Effector CD4-positive, alpha-beta T cell (primary cell): Measurements from ENCODE around the gene TOR1AIP1.
"Not testable (repeated sequence)": the region's sequence is repeated elsewhere in the genome, so short reads cannot be mapped to it uniquely, and the experiment has no call there.

Experiments used
- DNase-seq: peaks from one replicate; pipeline ENCODE4 v3.0.0-alpha.2; 2020
- total RNA-seq: gene quantifications from one replicate; lab custom pipeline; 2026; lab: John Stamatoyannopoulos, UW

The TOR1AIP1 gene, protein sequence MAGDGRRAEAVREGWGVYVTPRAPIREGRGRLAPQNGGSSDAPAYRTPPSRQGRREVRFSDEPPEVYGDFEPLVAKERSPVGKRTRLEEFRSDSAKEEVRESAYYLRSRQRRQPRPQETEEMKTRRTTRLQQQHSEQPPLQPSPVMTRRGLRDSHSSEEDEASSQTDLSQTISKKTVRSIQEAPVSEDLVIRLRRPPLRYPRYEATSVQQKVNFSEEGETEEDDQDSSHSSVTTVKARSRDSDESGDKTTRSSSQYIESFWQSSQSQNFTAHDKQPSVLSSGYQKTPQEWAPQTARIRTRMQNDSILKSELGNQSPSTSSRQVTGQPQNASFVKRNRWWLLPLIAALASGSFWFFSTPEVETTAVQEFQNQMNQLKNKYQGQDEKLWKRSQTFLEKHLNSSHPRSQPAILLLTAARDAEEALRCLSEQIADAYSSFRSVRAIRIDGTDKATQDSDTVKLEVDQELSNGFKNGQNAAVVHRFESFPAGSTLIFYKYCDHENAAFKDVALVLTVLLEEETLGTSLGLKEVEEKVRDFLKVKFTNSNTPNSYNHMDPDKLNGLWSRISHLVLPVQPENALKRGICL
- total RNA-seq, result 169 reads per million, percentile 90 among the genes with 10 or more reads in this experiment

DNA sequence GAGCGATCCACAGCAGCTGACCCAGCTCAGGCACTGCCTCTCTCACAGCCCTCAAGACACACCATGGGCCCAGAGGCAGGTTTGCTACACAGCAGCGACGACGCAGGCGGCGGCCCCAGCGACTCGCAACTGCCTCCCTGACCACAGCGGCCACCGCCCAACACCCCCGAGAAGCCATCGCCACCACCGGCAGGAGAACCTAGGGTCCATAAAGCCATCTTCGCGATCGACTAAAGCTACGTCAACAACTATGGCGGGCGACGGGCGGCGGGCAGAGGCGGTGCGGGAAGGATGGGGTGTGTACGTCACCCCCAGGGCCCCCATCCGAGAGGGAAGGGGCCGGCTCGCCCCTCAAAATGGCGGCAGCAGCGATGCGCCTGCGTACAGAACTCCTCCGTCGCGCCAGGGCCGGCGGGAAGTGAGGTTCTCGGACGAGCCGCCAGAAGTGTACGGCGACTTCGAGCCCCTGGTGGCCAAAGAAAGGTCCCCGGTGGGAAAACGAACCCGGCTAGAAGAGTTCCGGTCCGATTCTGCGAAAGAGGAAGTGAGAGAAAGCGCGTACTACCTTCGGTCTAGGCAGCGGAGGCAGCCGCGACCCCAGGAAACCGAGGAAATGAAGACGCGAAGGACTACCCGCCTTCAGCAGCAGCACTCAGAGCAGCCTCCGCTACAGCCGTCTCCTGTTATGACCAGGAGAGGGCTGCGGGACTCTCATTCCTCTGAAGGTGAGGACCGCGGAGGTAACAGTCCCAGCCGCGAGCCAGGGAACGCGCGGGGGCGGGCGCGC, at the start of gene TOR1AIP1:
Gene TOR1AIP1 (plus strand): TSS at position 33 of the 787 bp plus-strand sequence. CDS start 218 bp downstream, at position 251.
- peak; percentile 96 for DNase-seq

DNA sequence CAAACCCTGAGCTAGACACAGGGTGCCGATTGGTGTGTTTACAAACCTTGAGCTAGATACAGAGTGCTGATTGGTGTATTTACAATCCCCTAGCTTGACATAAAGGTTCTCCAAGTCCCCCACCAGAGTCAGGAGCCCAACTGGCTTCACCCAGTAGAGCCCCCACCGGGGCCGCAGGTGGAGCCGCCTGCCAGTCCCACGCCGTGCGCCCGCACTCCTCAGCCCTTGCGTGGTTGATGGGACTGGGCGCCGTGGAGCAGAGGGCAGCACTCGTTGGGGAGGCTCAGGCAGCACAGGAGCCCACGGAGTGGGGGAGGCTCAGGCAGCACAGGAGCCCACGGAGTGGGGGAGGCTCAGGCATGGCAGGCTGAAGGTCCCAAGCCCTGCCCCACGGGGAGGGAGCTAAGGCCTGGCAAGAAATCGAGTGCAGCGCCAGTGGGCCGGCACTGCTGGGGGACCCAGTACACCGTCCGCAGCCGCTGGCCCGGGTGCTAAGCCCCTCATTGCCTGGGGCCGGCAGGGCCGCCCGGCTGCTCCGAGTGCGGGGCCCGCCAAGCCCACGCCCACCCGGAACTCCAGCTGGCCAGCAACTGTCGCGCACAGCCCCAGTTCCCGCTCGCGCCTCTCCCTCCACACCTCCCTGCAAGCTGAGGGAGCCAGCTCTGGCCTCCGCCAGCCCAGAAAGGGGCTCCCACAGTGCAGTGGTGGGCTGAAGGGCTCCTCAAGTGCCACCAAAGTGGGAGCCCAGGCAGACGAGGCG, 45.2 kb upstream of the TOR1AIP1 start:
- not testable (repeated sequence) for DNase-seq

DNA sequence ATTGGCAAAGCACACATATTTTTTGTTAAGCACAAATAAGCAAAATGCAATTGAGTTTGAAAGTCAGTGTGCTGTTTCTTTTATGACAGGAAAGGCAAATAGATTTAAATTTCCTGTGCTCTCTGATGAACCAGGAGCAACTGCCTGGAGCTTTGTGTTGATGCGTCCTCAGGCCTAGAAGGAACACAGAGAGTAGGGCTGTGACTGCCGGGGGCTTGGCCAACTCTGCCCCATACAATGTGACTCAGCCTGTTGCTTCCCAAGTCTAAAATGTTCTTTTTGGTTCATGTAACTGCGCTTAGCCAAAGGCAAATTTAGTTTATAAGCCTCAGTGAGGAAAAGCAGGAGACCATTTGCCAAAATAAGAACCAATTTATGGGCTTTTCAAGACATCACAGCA, 42.0 kb upstream of the TOR1AIP1 start:
- no peak for DNase-seq

DNA sequence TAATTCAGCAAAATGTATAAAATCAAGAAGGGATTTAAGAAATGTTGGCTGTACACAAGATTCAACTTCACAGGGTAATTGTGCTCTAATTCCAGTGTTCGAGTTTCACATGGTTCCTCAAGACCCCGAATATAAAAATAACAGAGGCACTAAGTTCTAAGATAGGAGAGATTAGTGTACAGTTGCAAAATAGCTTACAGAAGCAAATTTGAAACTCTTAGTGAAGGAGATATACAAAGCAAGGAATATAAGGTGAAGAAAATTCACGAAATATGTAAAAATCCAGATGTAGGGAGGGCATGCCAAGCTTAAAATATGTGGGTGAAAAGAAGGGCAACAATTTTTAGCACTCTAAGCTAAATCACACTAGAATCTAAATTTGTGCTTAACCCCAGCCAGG, 33.9 kb upstream of the TOR1AIP1 start:
- DNase-seq, result no peak

DNA sequence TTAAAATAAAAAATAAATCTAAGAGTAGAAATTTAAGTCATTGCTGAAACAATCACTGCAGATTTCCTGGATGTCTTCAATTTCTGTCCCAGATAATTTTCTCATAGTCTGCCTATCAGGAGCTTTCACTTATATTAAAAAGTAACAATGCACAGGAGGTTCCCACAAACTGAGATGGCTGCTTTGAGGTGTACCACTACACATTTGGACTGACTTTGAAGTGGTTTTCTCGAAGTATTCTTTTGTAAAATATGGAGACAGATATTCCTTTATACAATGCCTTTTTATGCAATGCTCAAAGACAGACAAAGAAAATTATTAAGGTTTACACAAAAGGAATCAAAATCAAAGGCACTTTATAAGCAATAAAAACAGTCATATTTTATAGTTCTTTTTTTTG, 29.0 kb upstream of the TOR1AIP1 start:
- no peak for DNase-seq

DNA sequence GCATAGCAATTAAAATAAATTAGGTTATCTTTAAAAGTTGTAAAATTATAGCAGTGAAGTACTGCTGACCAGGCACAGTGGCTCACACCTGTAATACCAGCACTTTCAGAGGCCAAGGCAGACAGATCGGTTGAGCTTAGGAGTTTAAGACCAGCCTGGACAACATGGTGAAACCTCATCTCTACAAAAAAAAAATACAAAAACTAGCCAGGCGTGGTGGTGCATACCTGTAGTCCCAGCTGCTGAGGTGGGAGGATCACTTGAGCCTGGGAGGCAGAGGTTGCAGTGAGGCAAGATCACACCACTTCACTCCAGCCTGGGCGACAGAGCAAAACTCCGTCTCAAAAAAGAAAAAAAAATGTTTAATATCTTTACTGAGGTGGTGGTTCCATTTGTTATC, 26.3 kb upstream of the TOR1AIP1 start:
- DNase-seq, result not testable (repeated sequence)

DNA sequence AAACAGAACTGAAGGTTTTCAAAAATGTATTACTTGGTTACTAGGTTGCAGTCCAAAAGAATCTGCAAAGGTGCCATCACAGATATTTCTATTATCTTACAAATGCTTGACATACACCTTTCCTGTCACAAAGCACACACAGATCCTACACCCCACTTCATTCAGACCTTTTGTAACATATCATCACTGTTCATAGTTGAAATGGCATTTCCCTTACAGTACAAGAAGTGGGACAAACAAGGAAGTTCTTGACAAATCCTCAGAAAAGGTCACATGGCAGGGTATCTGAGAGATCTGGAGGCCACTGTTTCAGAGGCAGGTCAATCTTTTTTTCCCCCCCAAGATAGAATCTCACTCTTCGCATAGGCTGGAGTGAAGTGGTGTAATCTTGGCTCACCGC, 25.8 kb upstream of the TOR1AIP1 start:
- DNase-seq, result no peak

DNA sequence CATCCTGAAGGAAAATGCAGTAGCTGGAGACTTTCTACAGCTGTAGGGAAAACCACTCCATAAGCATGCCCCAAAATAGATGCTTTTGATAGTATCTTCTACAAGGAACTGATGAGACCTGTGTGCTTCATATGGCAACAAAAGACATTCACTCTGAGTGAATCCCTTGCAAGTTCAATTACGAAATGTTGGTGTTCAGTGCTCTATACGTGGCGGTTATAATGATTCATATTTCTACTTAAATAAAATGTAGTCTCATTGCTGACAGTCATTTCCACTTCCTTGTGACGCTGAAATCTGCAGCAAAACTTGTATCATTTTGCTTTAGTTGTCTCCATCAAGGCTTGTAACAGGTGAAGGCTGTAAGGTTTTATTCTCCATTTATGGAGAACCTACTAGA, 25.1 kb upstream of the TOR1AIP1 start:
- no peak for DNase-seq

DNA sequence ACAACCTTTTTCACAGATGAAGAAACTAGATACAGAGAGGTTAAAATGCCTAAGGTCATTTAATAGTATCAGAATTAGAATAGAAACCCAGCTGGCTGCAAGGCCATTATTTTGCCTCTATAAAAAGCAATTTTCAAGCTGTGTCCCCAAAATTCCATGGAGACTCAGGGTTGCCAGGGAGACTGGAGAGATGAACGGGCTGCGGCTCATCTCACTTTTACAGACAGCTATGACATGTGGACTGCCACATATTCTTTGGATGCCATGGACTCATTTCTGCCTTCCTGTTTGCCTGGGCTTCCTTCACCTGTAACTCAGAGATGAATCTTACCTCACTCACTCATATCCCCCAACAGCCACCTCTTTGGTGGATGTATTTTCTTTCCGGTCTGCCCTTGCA, 21.4 kb upstream of the TOR1AIP1 start:
- no peak for DNase-seq

DNA sequence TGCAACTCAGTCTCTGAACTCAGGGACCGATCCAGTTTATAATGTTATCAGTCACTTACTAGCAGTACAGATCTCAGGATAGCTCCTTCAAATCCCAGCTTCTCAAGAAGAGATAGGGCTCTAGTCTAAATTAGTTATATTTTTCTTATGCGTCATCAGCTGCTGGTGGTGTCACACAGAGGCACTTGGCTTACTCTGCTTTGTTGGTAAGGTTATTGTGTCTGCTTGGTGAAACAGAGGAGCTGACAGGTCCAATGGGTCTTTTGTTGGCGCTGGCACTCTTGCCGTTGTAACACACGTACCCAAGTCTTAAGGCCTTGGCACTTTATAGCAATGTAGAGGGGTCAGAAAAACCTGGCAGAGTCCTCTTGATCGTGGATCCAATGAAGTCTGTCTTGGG, 16.7 kb upstream of the TOR1AIP1 start:
- DNase-seq, result no peak

DNA sequence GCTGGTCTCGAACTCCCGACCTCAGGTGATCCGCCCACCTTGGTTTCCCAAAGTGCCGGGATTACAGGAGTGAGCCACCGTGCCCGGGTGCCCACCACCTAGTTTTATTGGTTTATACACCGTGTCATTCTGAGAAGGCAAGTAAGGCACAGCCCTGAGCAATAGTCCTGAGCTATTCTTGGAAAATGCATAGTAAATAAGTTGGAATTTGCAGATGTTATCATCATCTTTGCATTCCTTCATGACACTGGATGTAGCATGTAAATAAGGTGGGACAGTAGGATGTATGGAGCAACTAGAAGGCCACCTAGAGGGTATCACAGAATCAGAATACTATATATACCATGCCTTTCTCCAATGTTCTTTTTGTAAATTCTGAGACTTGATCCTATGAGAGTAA, 15.5 kb upstream of the TOR1AIP1 start:
- DNase-seq, result no peak

DNA sequence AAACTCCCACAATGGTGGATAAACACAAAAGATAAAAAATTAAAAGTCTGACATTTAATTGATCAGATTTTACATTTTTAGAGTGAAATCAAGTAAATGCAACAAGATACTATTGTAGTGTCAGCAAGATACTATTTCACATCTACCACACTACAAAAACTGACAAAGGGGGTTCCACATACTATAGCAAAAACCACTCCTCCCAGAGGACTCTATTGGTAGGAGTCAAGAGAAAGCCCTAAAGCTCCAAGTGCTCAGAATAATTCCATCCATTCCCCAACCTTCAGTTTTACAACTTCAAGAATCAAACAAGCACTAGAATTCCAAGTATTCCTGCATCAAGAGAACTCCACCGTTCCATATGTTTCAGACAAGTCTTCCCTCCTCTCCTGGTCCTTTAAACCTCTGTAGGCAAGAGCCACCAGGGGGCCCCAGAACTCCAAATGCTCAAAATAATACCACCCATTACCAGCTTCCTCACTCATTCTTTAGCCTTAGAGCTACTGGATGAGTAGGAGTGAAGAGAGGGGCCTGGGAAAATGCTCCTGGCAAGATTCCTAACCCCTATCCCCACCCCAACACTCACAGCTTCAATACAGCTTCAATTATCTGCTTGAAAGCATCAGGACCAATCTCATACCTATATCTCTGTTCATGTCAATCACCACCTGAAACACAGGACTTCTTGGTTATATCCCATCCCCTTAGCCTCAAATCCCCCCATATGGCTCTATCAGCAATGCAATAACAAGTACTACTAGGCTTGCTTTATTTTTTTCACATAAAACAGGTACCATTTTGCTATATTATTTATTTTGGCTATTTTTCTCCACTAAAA, 14.4 kb upstream of the TOR1AIP1 start:
- peak; percentile 42 for DNase-seq

DNA sequence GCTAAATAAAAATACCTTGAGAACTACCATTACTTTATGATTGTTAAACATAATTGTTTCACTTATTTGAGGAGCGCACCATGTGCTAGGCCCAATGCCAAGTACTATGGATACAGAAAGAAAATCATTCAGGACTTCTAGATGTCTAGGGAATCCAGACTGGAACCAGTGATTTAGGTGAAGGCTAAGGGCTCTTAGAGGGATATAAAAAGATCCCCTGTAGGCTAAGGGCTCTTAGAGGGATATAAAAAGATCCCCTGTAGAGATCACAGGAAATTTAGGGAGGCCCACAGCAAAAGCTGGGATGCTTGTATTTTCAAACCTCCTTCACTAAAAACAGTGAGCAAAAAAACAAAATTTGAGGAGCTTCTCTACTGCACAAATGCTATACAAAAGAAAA, 11.2 kb upstream of the TOR1AIP1 start:
- no peak for DNase-seq

DNA sequence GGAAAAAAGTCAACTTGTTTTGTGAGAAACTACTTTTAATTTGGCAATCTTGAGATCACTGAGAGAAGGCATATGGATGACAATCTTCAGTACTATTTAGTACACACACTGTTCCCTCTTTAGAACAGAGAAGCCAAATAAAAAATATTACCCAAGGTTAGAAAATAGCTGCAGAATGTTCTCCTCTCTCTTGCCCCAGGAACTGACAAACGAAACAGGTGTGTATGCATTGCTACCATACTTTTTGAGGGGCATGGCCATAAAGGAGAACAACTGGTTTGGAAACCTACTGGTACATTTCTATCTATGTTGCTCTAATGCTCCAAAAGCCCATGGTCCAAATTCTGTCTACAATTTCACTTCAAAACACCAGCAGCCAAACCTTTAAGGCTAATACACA, 10.1 kb upstream of the TOR1AIP1 start:
- no peak for DNase-seq

DNA sequence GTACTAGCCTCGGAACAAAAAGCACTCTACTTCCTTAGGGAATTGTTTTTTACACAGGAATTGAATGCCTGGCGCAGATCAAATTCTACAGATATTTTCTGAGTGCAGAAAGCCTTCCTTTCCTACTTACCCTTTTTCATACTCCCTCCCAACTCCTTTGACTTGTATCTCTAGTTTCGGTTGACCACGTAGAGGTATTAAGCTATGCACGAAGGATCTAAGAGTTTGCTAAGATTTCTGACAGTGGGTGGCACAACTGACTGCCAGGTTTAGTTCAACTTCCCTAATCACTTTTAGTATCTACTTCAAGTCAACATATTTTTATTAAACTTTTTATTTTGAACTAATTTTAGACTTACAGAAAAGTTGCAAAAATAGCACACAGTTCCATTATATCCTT, 9.5 kb upstream of the TOR1AIP1 start:
- no peak for DNase-seq

DNA sequence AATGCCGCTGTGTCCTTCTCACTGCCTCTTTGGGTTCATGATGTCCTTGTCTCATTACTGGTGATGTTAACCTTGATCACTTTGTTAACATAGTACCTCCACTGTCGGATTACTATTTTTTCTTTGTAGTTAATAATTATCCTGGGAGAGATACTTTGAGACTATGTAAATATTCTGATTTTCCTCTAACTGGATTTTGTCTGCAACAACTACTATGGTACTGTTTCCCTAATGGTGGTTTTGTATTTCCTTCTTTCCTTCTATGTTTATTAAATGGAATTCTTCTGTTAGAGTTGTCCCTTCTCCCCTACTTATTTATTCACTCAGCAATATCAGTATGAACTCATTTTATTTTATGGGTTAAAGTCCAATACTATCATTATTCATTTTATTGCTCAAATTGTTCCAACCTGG, 8.6 kb upstream of the TOR1AIP1 start:
- DNase-seq, result no peak

DNA sequence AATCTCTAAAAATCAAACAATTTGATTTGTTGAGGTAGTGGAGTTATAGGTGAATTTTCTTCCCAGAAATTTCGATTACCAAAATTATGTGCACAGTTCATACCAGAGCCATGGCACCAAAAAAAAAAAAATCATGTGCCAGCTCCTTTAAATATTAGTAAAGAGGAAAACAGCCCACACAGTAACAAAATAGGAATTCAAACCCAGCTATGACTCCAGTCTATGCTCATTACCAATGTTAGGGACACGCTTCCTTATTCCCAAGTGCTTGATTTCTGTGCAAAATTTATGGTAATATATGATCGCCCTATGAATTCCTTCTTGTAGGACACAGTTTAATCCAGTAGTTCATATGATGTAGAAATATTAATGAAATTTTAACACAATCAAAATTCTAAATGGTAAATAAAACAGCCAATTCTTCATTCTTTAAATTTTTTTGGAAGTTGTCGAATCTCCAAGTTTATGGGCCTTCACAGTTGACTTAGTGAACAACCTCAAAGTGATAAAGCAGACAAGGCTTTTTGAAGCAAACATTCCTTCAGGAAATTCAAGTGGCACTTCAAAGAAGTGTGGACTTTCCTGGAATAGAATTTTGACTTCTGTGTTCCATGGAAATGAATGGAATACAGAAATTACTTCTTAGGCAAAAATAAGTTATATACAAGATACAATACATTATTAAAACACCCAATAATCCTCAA, 6.3 kb upstream of the TOR1AIP1 start:
- no peak for DNase-seq

DNA sequence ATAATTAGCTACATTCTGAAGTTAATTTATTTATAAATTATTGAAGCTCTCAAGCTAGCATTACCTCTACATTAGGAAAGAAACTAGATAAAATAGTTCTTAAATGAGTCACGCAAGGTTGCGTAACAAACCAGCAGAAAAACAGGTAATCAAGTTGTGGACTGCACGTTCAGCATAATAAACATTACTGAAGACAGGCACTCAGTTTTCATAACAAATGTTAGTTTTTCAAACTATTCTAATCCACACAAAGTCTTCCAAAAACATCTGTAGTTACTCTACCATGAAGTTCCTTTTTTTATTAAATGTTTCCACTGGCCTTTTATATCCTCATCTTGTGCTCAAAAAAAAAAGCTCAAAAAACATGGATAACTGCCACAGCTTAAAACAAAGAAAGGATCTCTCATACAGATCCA, 5.8 kb upstream of the TOR1AIP1 start:
- DNase-seq, result no peak

DNA sequence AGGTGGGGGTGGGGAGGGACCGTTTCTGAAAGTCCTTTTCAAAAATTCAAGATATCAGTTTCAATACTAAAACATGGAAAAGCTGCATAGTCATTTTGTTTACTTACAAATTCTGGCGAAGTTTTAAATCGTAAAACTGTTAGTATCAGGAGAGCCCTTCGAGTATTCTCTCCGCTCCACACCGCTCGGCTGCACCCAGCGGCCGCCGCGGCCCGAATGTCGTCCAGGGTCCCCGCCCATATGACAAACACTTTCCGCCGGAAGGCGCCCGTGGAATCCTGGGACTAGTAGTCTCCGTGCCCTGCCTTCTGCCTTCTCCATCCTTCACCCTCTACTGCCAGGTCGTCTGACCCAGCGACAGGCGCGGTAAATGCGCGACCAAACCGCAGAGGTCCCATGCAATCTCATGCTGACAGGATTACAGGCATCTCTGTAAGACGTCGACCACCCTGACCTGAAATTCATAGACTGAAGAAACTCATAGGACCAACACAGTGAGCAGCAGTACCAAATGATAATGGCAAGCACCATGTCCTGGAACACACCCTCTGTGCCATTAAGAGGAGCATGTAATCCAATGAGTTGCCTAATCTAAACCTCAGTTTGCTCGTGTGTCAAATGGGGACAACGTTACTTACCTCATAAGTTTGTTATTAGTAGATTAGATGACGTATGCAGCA, 4.4 kb upstream of the TOR1AIP1 start, which contains the start of gene TOR1AIP2:
Gene TOR1AIP2 (minus strand): TSS at position 218 of the 680 bp plus-strand sequence. CDS start 25,138 bp downstream, outside the sequence.
- peak; percentile 80 for DNase-seq

DNA sequence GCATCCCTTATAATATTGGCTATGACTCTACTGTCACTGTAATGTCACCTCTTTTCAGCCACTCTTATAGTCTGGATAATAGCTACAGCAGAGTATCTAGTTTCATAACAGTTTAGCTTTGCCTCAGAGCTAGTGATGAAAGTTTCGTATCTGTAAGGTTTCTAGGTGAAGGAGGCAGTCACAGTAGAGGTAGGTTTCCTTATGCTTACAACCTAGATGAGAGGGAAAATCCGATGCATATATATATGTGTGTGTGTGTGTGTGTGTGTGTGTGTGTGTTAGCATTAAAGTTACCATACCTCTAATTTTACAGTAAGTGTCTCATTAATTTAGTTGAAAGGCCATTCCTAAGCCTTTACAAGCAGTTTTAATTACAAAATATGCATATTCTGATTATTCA, 2.3 kb upstream of the TOR1AIP1 start:
- DNase-seq, result no peak
